Left lung (tissue), 10 donors: ENCODE results near the gene HOXB6. TPM values are rescaled to one million over a fixed set of nuclear protein-coding genes. Genes with fewer than 3 reads are reported as not detected.

Experiments used
- ATAC-seq: fragments of 200-7000 bp; cut with Tn5 transposase; one replicate; pipeline ENCODE4 v1.9.1; 2020; ENCODE audit warnings: moderate library complexity
- DNase-seq, 4 donors: peaks; one replicate each; pipeline ENCODE4 v3.0.0-alpha.2; 2013 to 2020
- H3K27ac ChIP-seq, 2 donors: fragments of 200-600 bp; sonication (generic) in 1 of 2; one replicate each; pipeline versions ENCODE4 v1.5.0 to v1.8.0; 2020 to 2021
- H3K27me3 ChIP-seq, 2 donors: fragments of 200-600 bp; sonication (generic) in 1 of 2; one replicate each; pipeline versions ENCODE4 v1.5.0 to v1.8.0; 2020 to 2021
- H3K36me3 ChIP-seq, 2 donors: fragments of 200-600 bp; sonication (generic) in 1 of 2; one replicate each; pipeline versions ENCODE4 v1.5.0 to v1.8.0; 2020 to 2021
- H3K4me1 ChIP-seq, 2 donors: fragments of 200-600 bp; one replicate each; pipeline ENCODE4 v1.8.0; 2021
- H3K4me3 ChIP-seq, 2 donors: fragments of 200-600 bp; sonication (generic) in 1 of 2; one replicate each; pipeline versions ENCODE4 v1.5.0 to v1.8.0; 2020 to 2021; ENCODE audit warnings: mild to moderate bottlenecking in 1 of 2
- H3K9me3 ChIP-seq, 2 donors: fragments of 200-600 bp; sonication (generic) in 1 of 2; one replicate each; pipeline versions ENCODE4 v1.5.0 to v1.8.0; 2020 to 2021
- CTCF ChIP-seq, 2 donors: fragments of 200-600 bp; sonication (generic) in 1 of 2; IDR thresholded peaks; one replicate each; pipeline versions ENCODE4 v1.5.0 to v1.8.0; 2021; ENCODE audit warnings: antibody characterized with exemption in 2 of 2
- intact Hi-C, 2 donors: fragments of 100-400 bp; cut with DNase I; formaldehyde crosslinking; loops; one replicate each; pipeline versions ENCODE4 v1.11.2 to v1.14.2; 2022
- polyA plus RNA-seq, 6 donors: library from polyadenylated mRNA; unstranded; fragments of 120-200 nt; gene quantifications; one replicate each; pipeline ENCODE4 v1.2.1, GENCODE V29; 2013; ENCODE audit not compliant: insufficient read length in 6 of 6
- total RNA-seq, 2 donors: library from RNA; stranded (reverse); fragmentation: NEBNext Ultra II Directional; extraction: Animal tissue kit (Norgen Biotek cat#: 25700); gene quantifications; one replicate each; pipeline ENCODE4 v1.2.1, GENCODE V29; 2021
- donor health status: DM: no; HTN: yes; CAD: no.
- donor health status: DM: no; HTN: no; CAD: no.

The HOXB6 gene
- total and polyA plus RNA-seq, 8 donors = 5.1 to 17.1 (median 12.1) TPM

- no peak for ATAC-seq
- Histone ChIP-seq H3K27me3 (peaks cover 31 to 100% of the 10 kb centered on the region in 2 donors), H3K4me1 (no peaks in the 10 kb centered on the region), H3K4me3 (peak overlapping the region in 1 of 2 donors; percentile 6), H3K27ac (peak overlapping the region; percentile 39 to 82), H3K9me3 (no peaks in the 10 kb centered on the region), H3K36me3 (no peaks in the 10 kb centered on the region)
- DNase-seq = peak in 2 of 4 donors; percentile 17 to 23
- no peak for TF ChIP-seq CTCF (IDR thresholded peaks at IDR 0.05)
- intact Hi-C loops = no loop called here
These were observed 50.2 kb downstream of the HOXB6 start for GRCh38 chr17:48554412-48555257.

- H3K4me1 ChIP-seq = no peaks in the 10 kb centered on the region
- H3K36me3 ChIP-seq = no peaks in the 10 kb centered on the region
- H3K27me3 ChIP-seq = peaks cover 31 to 100% of the 10 kb centered on the region in 2 donors
- H3K27ac ChIP-seq = peak overlapping the region in 1 of 2 donors; percentile 82
- H3K9me3 ChIP-seq = no peaks in the 10 kb centered on the region
- intact Hi-C loops = no loop called here
- peak in 2 of 4 donors; percentile 9 to 15 for DNase-seq
- TF ChIP-seq CTCF (IDR thresholded peaks at IDR 0.05) = no peak
- no peak for ATAC-seq
- no peak overlapping the region for H3K4me3 ChIP-seq
These were observed 51.0 kb downstream of the HOXB6 start for GRCh38 chr17:48553826-48554225.

GRCh38 chr17:48553190-48553547 lies 51.6 kb downstream of the HOXB6 start:
- no peaks in the 10 kb centered on the region for H3K36me3 ChIP-seq

GRCh38 chr17:48552466-48553189 lies 52.2 kb downstream of the HOXB6 start:
- Histone ChIP-seq H3K27me3 (peaks cover 31 to 100% of the 10 kb centered on the region in 2 donors), H3K9me3 (no peaks in the 10 kb centered on the region), H3K27ac (peak overlapping the region; percentile 33 to 86), H3K4me1 (no peaks in the 10 kb centered on the region), H3K4me3 (no peak overlapping the region), H3K36me3 (no peaks in the 10 kb centered on the region)
- peak; percentile 45 for ATAC-seq
- no peak for TF ChIP-seq CTCF (IDR thresholded peaks at IDR 0.05)
- peak in 1 of 4 donors; percentile 74 for DNase-seq
- intact Hi-C loops = no loop called here

More at GRCh38 chr17:48553190-48553547, 51.6 kb downstream of the HOXB6 start:
- TF ChIP-seq CTCF (IDR thresholded peaks at IDR 0.05) = no peak
- H3K4me1 ChIP-seq = no peaks in the 10 kb centered on the region
- ATAC-seq = no peak
- peak overlapping the region; percentile 33 to 86 for H3K27ac ChIP-seq
- H3K27me3 ChIP-seq = peaks cover 31 to 100% of the 10 kb centered on the region in 2 donors
- peak in 2 of 4 donors; percentile 14 to 44 for DNase-seq
- intact Hi-C loops = no loop called here
- no peak overlapping the region for H3K4me3 ChIP-seq
- H3K9me3 ChIP-seq = no peaks in the 10 kb centered on the region
